Activated naive CD8-positive, alpha-beta T cell treated with anti-CD3 and anti-CD28 coated beads, Interleukin-2, amount 50 U/mL, for 24 hours (primary cell): ENCODE measurements around the gene C2CD4B.
A peak's percentile ranks its signal among the peaks of the same experiment; 100 is the strongest.

Source experiments
- ATAC-seq: fragments of 150-1000 bp; cut with Tn5 transposase; one replicate; pipeline ENCODE4 v1.10.0; 2021
- DNase-seq: peaks from one replicate; pipeline ENCODE4 v3.0.0; 2021
- H3K27ac Mint-ChIP-seq: one replicate; pipeline ENCODE4 v1.8.0; 2021; ENCODE audit warnings: mild to moderate bottlenecking, mixed read lengths
- H3K27me3 Mint-ChIP-seq: one replicate; pipeline ENCODE4 v1.8.0; 2021; ENCODE audit warnings: mixed read lengths
- H3K36me3 Mint-ChIP-seq: one replicate; pipeline ENCODE4 v1.8.0; 2021; ENCODE audit warnings: low read depth, mixed read lengths
- H3K4me1 Mint-ChIP-seq: one replicate; pipeline ENCODE4 v1.8.0; 2021; ENCODE audit warnings: mixed read lengths
- H3K4me3 Mint-ChIP-seq: one replicate; pipeline ENCODE4 v1.8.0; 2021; ENCODE audit warnings: mild to moderate bottlenecking, moderate library complexity, mixed read lengths
- H3K9me3 Mint-ChIP-seq: one replicate; pipeline ENCODE4 v1.8.0; 2021; ENCODE audit warnings: mixed read lengths

The C2CD4B gene

GRCh38 chr15:62118520-62119226, 46.4 kb downstream of the C2CD4B start:
- no peaks in the 10 kb centered on the region for H3K36me3 Mint-ChIP-seq
- H3K27me3 Mint-ChIP-seq: peaks cover 4% of the 10 kb centered on the region
- no peak overlapping the region for H3K4me3 Mint-ChIP-seq
- H3K4me1 Mint-ChIP-seq: peaks cover 43% of the 10 kb centered on the region
- H3K9me3 Mint-ChIP-seq: no peaks in the 10 kb centered on the region
- ATAC-seq (no peak), DNase-seq (no peak)
- peak overlapping the region; percentile 61 for H3K27ac Mint-ChIP-seq

GRCh38 chr15:62115847-62116246, 49.2 kb downstream of the C2CD4B start:
- Mint-ChIP-seq H3K9me3 (no peaks in the 10 kb centered on the region), H3K27me3 (peaks cover 11% of the 10 kb centered on the region), H3K4me3 (no peak overlapping the region), H3K36me3 (no peaks in the 10 kb centered on the region), H3K4me1 (peaks cover 28% of the 10 kb centered on the region), H3K27ac (no peak overlapping the region)
- DNase-seq (no peak), ATAC-seq (no peak)
